Activated naive CD4-positive, alpha-beta T cell treated with anti-CD3 and anti-CD28 coated beads, Interleukin-2, amount 10 ng/mL, durations not matched to agents 7 days and 5 days (primary cell): ENCODE results near the gene ASCL2.

Experiments used
- CTCF ChIA-PET: fragments of 350-600 bp; sonication (Branson Sonifier 250); formaldehyde crosslinking; loops from one replicate; lab custom pipeline; 2021; ENCODE audit warnings: antibody characterized with exemption; lab: Charles Lee
- DNase-seq: peaks from one replicate; pipeline ENCODE4 v3.0.0-alpha.2; 2020
- H3K27ac Mint-ChIP-seq: one replicate; pipeline ENCODE4 v1.8.0; 2021; ENCODE audit warnings: mild to moderate bottlenecking, moderate library complexity, mixed read lengths
- H3K27me3 Mint-ChIP-seq: one replicate; pipeline ENCODE4 v1.8.0; 2021; ENCODE audit warnings: mild to moderate bottlenecking, mixed read lengths
- H3K36me3 Mint-ChIP-seq: one replicate; pipeline ENCODE4 v1.8.0; 2021; ENCODE audit warnings: mixed read lengths
- H3K4me1 Mint-ChIP-seq: one replicate; pipeline ENCODE4 v1.8.0; 2021; ENCODE audit warnings: mixed read lengths
- H3K4me3 Mint-ChIP-seq: one replicate; pipeline ENCODE4 v1.8.0; 2021; ENCODE audit warnings: mild to moderate bottlenecking, moderate library complexity, mixed read lengths
- H3K9me3 Mint-ChIP-seq: one replicate; pipeline ENCODE4 v1.8.0; 2021; ENCODE audit warnings: mixed read lengths

ASCL2 gene

GRCh38 chr11:2267306-2267850 is 3.0 kb downstream of the ASCL2 start:
- peaks cover 72% of the 10 kb centered on the region for H3K27me3 Mint-ChIP-seq
- CTCF ChIA-PET: interaction anchor here (0.7 kb wide), 1 partner anchor 32 kb away, joined by 3 read pairs; no protein-coding TSS in a partner anchor
- DNase-seq: no peak
- no peak overlapping the region for H3K27ac Mint-ChIP-seq
- H3K9me3 Mint-ChIP-seq: no peaks in the 10 kb centered on the region
- no peak overlapping the region for H3K4me3 Mint-ChIP-seq
- H3K36me3 Mint-ChIP-seq: no peaks in the 10 kb centered on the region
- H3K4me1 Mint-ChIP-seq: peaks cover 31% of the 10 kb centered on the region

- Mint-ChIP-seq H3K27me3 (peaks cover 66% of the 10 kb centered on the region), H3K4me3 (no peak overlapping the region), H3K36me3 (no peaks in the 10 kb centered on the region), H3K27ac (no peak overlapping the region), H3K9me3 (no peaks in the 10 kb centered on the region), H3K4me1 (peaks cover 31% of the 10 kb centered on the region)
- DNase-seq: no peak
- CTCF ChIA-PET: no interaction called here
Measured at GRCh38 chr11:2266586-2267305, 3.6 kb downstream of the ASCL2 start.

DNA sequence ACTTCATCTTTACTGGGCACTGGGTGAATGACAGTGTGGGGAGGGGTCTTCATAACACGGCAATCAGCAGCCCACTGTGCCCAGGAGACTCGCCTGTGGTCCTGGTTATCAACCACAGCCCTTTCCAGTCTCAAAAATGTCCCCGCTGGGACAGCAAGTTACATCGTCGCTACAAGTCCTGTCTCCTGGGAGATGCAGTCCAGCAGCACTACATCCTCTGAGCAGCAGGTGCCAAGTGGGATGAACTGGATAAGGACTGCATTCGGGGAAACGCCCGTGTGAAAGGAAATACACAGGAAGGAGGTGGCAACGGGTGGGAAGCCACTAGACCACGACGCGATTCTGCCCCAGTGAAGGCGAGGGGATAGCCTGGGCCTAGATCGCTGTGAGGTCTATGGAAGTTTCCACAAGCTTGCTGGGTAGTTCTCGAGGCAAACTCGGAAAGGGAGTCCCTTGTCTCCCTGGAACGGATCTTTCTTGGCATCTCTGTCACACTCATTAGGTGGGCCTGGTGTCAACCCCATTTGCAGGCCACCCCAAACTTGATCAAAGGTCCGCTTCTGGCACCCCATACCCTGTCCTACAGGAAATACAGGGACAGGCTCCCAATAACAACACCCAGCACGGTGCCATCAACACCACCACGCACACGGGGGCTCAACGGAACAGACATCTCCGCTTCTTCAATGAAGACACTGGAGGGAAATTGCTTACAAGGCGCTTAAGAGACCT is 4.4 kb downstream of the ASCL2 start:
- Mint-ChIP-seq H3K36me3 (no peaks in the 10 kb centered on the region), H3K4me1 (peaks cover 31% of the 10 kb centered on the region), H3K27ac (no peak overlapping the region), H3K4me3 (no peak overlapping the region), H3K9me3 (no peaks in the 10 kb centered on the region), H3K27me3 (peaks cover 59% of the 10 kb centered on the region)
- CTCF ChIA-PET: no interaction called here
- DNase-seq: no peak

GRCh38 chr11:2265396-2265795 is 5.0 kb downstream of the ASCL2 start:
- no peaks in the 10 kb centered on the region for H3K9me3 Mint-ChIP-seq
- CTCF ChIA-PET: no interaction called here
- no peaks in the 10 kb centered on the region for H3K36me3 Mint-ChIP-seq
- H3K27ac Mint-ChIP-seq: no peak overlapping the region
- DNase-seq: peak; percentile 44
- peaks cover 29% of the 10 kb centered on the region for H3K4me1 Mint-ChIP-seq
- H3K4me3 Mint-ChIP-seq: no peak overlapping the region
- peaks cover 56% of the 10 kb centered on the region for H3K27me3 Mint-ChIP-seq

GRCh38 chr11:2264366-2265053 is 5.9 kb downstream of the ASCL2 start:
- Mint-ChIP-seq H3K9me3 (no peaks in the 10 kb centered on the region), H3K4me3 (no peak overlapping the region), H3K36me3 (no peaks in the 10 kb centered on the region), H3K27ac (no peak overlapping the region), H3K27me3 (peaks cover 53% of the 10 kb centered on the region), H3K4me1 (peaks cover 28% of the 10 kb centered on the region)
- CTCF ChIA-PET: no interaction called here
- DNase-seq: no peak

- H3K9me3 Mint-ChIP-seq: no peaks in the 10 kb centered on the region
Measured at GRCh38 chr11:2263724-2264360, 6.5 kb downstream of the ASCL2 start.

GRCh38 chr11:2263071-2263565 is 7.3 kb downstream of the ASCL2 start:
- CTCF ChIA-PET: no interaction called here
- H3K36me3 Mint-ChIP-seq: no peaks in the 10 kb centered on the region
- peaks cover 20% of the 10 kb centered on the region for H3K4me1 Mint-ChIP-seq
- no peaks in the 10 kb centered on the region for H3K9me3 Mint-ChIP-seq
- no peak for DNase-seq
- no peak overlapping the region for H3K27ac Mint-ChIP-seq
- H3K27me3 Mint-ChIP-seq: peaks cover 40% of the 10 kb centered on the region
- H3K4me3 Mint-ChIP-seq: no peak overlapping the region

More at GRCh38 chr11:2263724-2264360, 6.5 kb downstream of the ASCL2 start:
- H3K36me3 Mint-ChIP-seq: no peaks in the 10 kb centered on the region
- H3K27me3 Mint-ChIP-seq: peaks cover 47% of the 10 kb centered on the region
- H3K27ac Mint-ChIP-seq: no peak overlapping the region
- peaks cover 25% of the 10 kb centered on the region for H3K4me1 Mint-ChIP-seq
- CTCF ChIA-PET: no interaction called here
- no peak overlapping the region for H3K4me3 Mint-ChIP-seq
- no peak for DNase-seq

GRCh38 chr11:2262301-2263070 is 7.9 kb downstream of the ASCL2 start:
- no peak overlapping the region for H3K27ac Mint-ChIP-seq
- peaks cover 17% of the 10 kb centered on the region for H3K4me1 Mint-ChIP-seq
- no peaks in the 10 kb centered on the region for H3K9me3 Mint-ChIP-seq
- H3K36me3 Mint-ChIP-seq: no peaks in the 10 kb centered on the region
- DNase-seq: no peak
- H3K4me3 Mint-ChIP-seq: no peak overlapping the region
- CTCF ChIA-PET: no interaction called here
- H3K27me3 Mint-ChIP-seq: peaks cover 33% of the 10 kb centered on the region

DNA sequence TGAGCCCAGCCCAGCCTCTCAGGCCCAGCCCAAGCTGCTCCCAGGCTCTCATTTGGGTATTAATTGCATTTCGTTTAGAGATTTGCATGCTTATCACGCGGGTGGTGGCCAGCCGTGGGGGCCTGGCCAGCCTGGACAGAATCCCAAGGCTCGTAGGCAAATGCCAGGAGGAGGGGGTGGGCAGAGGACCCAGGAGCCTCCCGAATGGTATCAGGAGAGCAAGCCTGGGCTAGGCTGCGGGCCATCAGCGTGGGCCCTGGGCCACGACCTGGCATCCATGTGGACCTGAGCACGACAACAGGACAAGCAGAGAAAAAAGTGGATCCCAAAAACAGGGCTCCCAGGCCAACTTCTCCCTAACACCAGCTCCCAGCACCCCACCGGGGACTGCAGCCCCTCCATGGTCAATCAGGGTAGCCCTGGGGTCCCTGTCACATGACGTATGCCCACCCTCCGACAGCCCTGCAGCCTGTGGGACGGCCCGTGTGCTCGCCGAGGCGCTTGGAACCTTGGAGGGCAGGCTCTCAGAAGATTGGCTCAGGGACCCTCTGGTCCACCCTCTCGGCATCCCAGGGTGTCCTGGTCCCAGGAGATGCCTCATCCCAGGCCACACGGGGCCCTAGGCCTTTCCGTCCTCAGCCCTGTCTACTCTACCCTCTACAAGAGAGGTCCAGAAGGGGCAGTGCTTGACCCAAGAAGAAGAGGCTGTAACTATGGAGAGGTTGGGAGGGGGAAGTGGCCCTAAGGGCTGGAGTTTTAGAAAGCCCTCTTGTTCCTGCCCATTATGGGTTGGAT is 8.8 kb downstream of the ASCL2 start:
- CTCF ChIA-PET: no interaction called here
- peaks cover 15% of the 10 kb centered on the region for H3K4me1 Mint-ChIP-seq
- no peak for DNase-seq
- H3K36me3 Mint-ChIP-seq: no peaks in the 10 kb centered on the region
- H3K27ac Mint-ChIP-seq: no peak overlapping the region
- H3K27me3 Mint-ChIP-seq: peaks cover 27% of the 10 kb centered on the region
- no peak overlapping the region for H3K4me3 Mint-ChIP-seq
- H3K9me3 Mint-ChIP-seq: no peaks in the 10 kb centered on the region

DNA sequence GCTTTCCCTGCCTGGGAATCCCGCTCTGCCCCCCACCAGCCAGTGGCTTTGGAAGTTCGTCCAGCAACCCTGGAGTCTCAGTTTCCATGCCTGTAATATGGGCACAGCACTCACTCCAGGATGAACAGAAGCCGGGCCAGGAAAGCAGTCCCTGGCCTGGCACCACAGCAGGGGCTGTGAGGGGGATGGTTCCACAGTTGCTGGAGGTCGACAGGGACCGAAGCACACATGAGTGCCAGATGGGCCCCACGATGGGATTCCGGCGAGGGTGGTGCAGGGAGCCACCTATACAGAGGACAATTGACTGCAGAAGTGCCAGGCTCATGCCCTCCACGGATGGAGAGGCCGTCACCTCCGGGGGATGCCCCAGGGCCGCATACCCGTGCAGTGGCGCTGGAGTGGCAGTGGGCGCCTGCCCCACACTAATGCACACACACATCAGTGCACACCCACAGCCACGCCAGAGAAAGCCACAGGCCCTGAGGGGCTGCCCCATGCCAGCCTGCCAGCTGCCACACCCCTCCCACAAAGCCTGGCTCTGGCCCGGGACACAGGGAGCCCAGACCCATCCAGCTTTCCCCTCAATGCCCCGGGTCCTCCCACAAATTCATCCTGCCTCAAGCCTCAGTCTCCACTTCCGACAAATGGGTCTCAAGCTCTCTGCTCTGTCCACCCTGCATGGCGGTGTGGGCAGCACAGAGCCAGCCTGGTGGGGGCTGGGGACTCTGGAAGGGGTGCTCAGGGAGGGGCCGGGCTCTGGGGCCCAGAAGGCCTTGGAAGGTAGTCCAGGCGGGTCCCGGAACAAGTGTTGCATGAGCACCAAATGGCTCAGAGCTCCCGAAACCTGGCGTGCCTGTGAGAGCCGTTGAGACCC is 9.7 kb downstream of the ASCL2 start:
- Mint-ChIP-seq H3K4me3 (no peak overlapping the region), H3K4me1 (peaks cover 6% of the 10 kb centered on the region), H3K27ac (no peak overlapping the region), H3K9me3 (no peaks in the 10 kb centered on the region), H3K36me3 (no peaks in the 10 kb centered on the region), H3K27me3 (peaks cover 18% of the 10 kb centered on the region)
- CTCF ChIA-PET: no interaction called here
- no peak for DNase-seq

- DNase-seq: no peak
- Mint-ChIP-seq H3K4me3 (no peak overlapping the region), H3K27ac (no peak overlapping the region), H3K4me1 (no peaks in the 10 kb centered on the region), H3K36me3 (no peaks in the 10 kb centered on the region), H3K27me3 (peaks cover 13% of the 10 kb centered on the region), H3K9me3 (no peaks in the 10 kb centered on the region)
- CTCF ChIA-PET: no interaction called here
Measured at GRCh38 chr11:2259897-2260451, 10.4 kb downstream of the ASCL2 start.

DNA sequence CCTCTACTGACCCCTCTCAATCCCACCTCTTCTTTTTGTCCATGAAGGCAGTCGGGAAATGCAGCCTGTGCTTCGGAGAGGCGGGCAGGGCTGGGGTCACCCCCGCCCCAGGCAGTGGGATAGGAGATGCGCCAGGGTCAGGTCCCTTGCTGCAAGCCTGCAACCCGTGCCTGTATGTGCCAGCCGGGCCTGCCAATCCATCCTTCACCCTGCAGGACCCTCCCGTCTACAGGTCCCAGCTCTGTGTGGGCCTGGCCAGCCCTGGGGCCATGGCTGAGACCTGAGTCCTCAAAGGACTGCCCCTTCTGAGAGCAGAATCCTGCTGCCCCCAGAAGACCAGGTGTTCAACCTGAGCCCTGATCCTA is 10.9 kb downstream of the ASCL2 start:
- H3K27ac Mint-ChIP-seq: no peak overlapping the region
- DNase-seq: no peak
- H3K4me1 Mint-ChIP-seq: no peaks in the 10 kb centered on the region
- H3K9me3 Mint-ChIP-seq: no peaks in the 10 kb centered on the region
- H3K27me3 Mint-ChIP-seq: peaks cover 13% of the 10 kb centered on the region
- CTCF ChIA-PET: no interaction called here
- no peaks in the 10 kb centered on the region for H3K36me3 Mint-ChIP-seq
- H3K4me3 Mint-ChIP-seq: no peak overlapping the region
